SK-N-SH (cell line): Measurements from ENCODE around the gene MVB12B. TPM values are rescaled to one million over a fixed set of nuclear protein-coding genes. Genes with fewer than 3 reads are reported as not detected.

Experiments
- CTCF ChIA-PET: fragments of 300-600, 350-600 bp; formaldehyde crosslinking; extraction: SDS; loops from one replicate; lab custom pipeline; 2021; lab: Yijun Ruan, JAX
- POLR2A ChIA-PET: fragments of 350-600 bp; sonication (Branson Sonifier 250); formaldehyde crosslinking; extraction: SDS; loops from one replicate; lab custom pipeline; 2020; ENCODE audit warnings: antibody characterized with exemption, inconsistent platforms; lab: Yijun Ruan, JAX
- DNase-seq: peaks from one replicate; pipeline ENCODE4 v3.0.0; 2012
- H2AFZ ChIP-seq: fragments of 200-600 bp; sonication (generic); 2 replicates; pipeline ENCODE4 v1.8.1; 2016; ENCODE audit warnings: antibody characterized with exemption, mild to moderate bottlenecking, low read depth
- H3F3A ChIP-seq: fragments of 200-600 bp; sonication (generic); replicated peaks from 2 replicates; pipeline ENCODE3; 2016; ENCODE audit warnings: antibody characterized with exemption, mild to moderate bottlenecking; ENCODE audit not compliant: insufficient read depth
- H3K27ac ChIP-seq, 2 experiments: fragments of 200-500 bp in 1 of 2; fragments of 200-600 bp in 1 of 2; sonication (Bioruptor generic) in 1 of 2; sonication (generic), shearing (Covaris generic) in 1 of 2; 2 replicates each; pipeline versions ENCODE4 v1.5.1 to v1.6.1; 2014 to 2016; ENCODE audit warnings: low read depth in 2 of 2, inconsistent platforms in 1 of 2, low read length in 1 of 2, mild to moderate bottlenecking in 1 of 2, mixed read lengths in 1 of 2
- H3K27me3 ChIP-seq: fragments of 200-600 bp; sonication (generic), shearing (Covaris generic); 2 replicates; pipeline ENCODE4 v1.6.1; 2016; ENCODE audit warnings: mixed run types; ENCODE audit not compliant: insufficient read depth
- H3K36me3 ChIP-seq, 2 experiments: fragments of 200-500 bp in 1 of 2; fragments of 200-600 bp in 1 of 2; sonication (Bioruptor generic) in 1 of 2; sonication (generic) in 1 of 2; replicated peaks in 1 of 2; 2 replicates each; pipeline versions ENCODE3 to v1.5.1; 2014 to 2016; ENCODE audit warnings: low read length in 1 of 2, mild to moderate bottlenecking in 1 of 2; ENCODE audit not compliant: insufficient read depth in 2 of 2, control insufficient read depth in 1 of 2
- H3K4me1 ChIP-seq, 2 experiments: fragments of 200-500 bp in 1 of 2; fragments of 200-600 bp in 1 of 2; sonication (Bioruptor generic) in 1 of 2; sonication (generic), shearing (Covaris generic) in 1 of 2; 2 replicates each; pipeline versions ENCODE4 v1.5.1 to v1.6.1; 2014 to 2016; ENCODE audit warnings: low read depth in 1 of 2, low read length in 1 of 2, mixed run types in 1 of 2; ENCODE audit not compliant: insufficient read depth in 2 of 2, control insufficient read depth in 1 of 2
- H3K4me2 ChIP-seq: fragments of 200-600 bp; sonication (generic), shearing (Covaris generic); 2 replicates; pipeline ENCODE4 v1.6.1; 2017; ENCODE audit warnings: mixed run types
- H3K4me3 ChIP-seq, 2 experiments: fragments of 200-500 bp in 1 of 2; fragments of 200-600 bp in 1 of 2; sonication (Bioruptor generic) in 1 of 2; sonication (generic), shearing (Covaris generic) in 1 of 2; 2 replicates each; pipeline versions ENCODE4 v1.5.1 to v1.8.1; 2014 to 2016; ENCODE audit warnings: low read depth in 2 of 2, inconsistent platforms in 1 of 2, low read length in 1 of 2, mild to moderate bottlenecking in 1 of 2, mixed read lengths in 1 of 2, moderate library complexity in 1 of 2
- H3K79me2 ChIP-seq: fragments of 200-600 bp; sonication (generic); 2 replicates; pipeline ENCODE4 v1.8.1; 2017; ENCODE audit warnings: mild to moderate bottlenecking; ENCODE audit not compliant: insufficient read depth
- H3K9ac ChIP-seq: fragments of 200-600 bp; sonication (generic); 2 replicates; pipeline ENCODE4 v1.6.1; 2017; ENCODE audit warnings: mixed run types
- H3K9me2 ChIP-seq: fragments of 200-600 bp; sonication (generic); 2 replicates; pipeline ENCODE4 v1.6.1; 2017; ENCODE audit warnings: mixed run types
- H3K9me3 ChIP-seq: fragments of 200-600 bp; sonication (generic); 2 replicates; pipeline ENCODE4 v1.6.1; 2017; ENCODE audit warnings: mixed run types, mild to moderate bottlenecking, moderate library complexity
- H4K20me1 ChIP-seq: fragments of 200-600 bp; sonication (generic); 2 replicates; pipeline ENCODE4 v1.6.1; 2017; ENCODE audit warnings: mild to moderate bottlenecking, mixed run types; ENCODE audit not compliant: insufficient read depth
- CHD2 ChIP-seq: fragments of 150-350 bp; IDR thresholded peaks from 2 replicates; pipeline ENCODE4 v1.6.1; 2018; ENCODE audit warnings: low read length; ENCODE audit not compliant: partially characterized antibody
- ELF1 ChIP-seq: IDR thresholded peaks from 2 replicates; pipeline ENCODE4 v1.4.0; 2012
- EZH2phosphoT487 ChIP-seq: fragments of 200-600 bp; sonication (generic); IDR thresholded peaks from 2 replicates; pipeline ENCODE4 v1.6.1; 2017; ENCODE audit warnings: low read depth, mixed run types, mild to moderate bottlenecking, antibody characterized with exemption, moderate library complexity, borderline replicate concordance
- FOSL2 ChIP-seq: IDR thresholded peaks from 2 replicates; pipeline ENCODE4 v1.4.0; 2012; ENCODE audit warnings: low read depth, mild to moderate bottlenecking, moderate library complexity, borderline replicate concordance
- FOXJ3 ChIP-seq: sonication (generic); formaldehyde crosslinking; IDR thresholded peaks from 2 replicates; pipeline ENCODE4 v1.5.1; 2020; ENCODE audit warnings: mild to moderate bottlenecking, missing genetic modification reagents
- GABPA ChIP-seq: IDR thresholded peaks from 2 replicates; pipeline ENCODE4 v1.4.0; 2012; ENCODE audit warnings: low read depth, mild to moderate bottlenecking
- MEF2A ChIP-seq: IDR thresholded peaks from 2 replicates; pipeline ENCODE4 v1.4.0; 2012; ENCODE audit warnings: low read depth, borderline replicate concordance
- MXI1 ChIP-seq: IDR thresholded peaks from 2 replicates; pipeline ENCODE4 v1.6.1; 2012; ENCODE audit warnings: mild to moderate bottlenecking, low read depth, low read length, improper control_type of control experiment
- NFIC ChIP-seq: IDR thresholded peaks from 2 replicates; pipeline ENCODE4 v1.4.0; 2012; ENCODE audit warnings: borderline replicate concordance
- NRF1 ChIP-seq: IDR thresholded peaks from 2 replicates; pipeline ENCODE4 v1.6.1; 2012; ENCODE audit warnings: low read depth, mild to moderate bottlenecking, low read length
- POLR2AphosphoS5 ChIP-seq: IDR thresholded peaks from 2 replicates; pipeline ENCODE4 v1.6.1; 2012; ENCODE audit warnings: low read depth, low read length
- RCOR1 ChIP-seq: fragments of 150-350 bp; IDR thresholded peaks from 2 replicates; pipeline ENCODE4 v1.6.1; 2017; ENCODE audit warnings: antibody characterized with exemption, low read length
- RFX5 ChIP-seq: IDR thresholded peaks from 2 replicates; pipeline ENCODE4 v1.6.1; 2012; ENCODE audit warnings: mild to moderate bottlenecking, improper control_type of control experiment, low read length
- SIN3A ChIP-seq: IDR thresholded peaks from 2 replicates; pipeline ENCODE4 v1.6.1; 2012; ENCODE audit warnings: low read depth, mild to moderate bottlenecking, low read length, moderate library complexity, borderline replicate concordance
- SMC3 ChIP-seq: IDR thresholded peaks from 2 replicates; pipeline ENCODE4 v1.6.1; 2012; ENCODE audit warnings: low read depth, low read length, improper control_type of control experiment
- USF1 ChIP-seq: IDR thresholded peaks from 2 replicates; pipeline ENCODE4 v1.4.0; 2012; ENCODE audit warnings: low read depth, borderline replicate concordance
- USF2 ChIP-seq: fragments of 150-350 bp; IDR thresholded peaks from 2 replicates; pipeline ENCODE4 v1.6.1; 2017; ENCODE audit warnings: antibody characterized with exemption, low read length, low read depth, borderline replicate concordance
- YY1 ChIP-seq: IDR thresholded peaks from 2 replicates; pipeline ENCODE4 v1.4.0; 2012; ENCODE audit warnings: low read depth, mild to moderate bottlenecking
- WGBS: methylation state at CpG from one replicate; pipeline ENCODE4 v1.1.6; 2017; ENCODE audit warnings: low lambda C conversion rate; 5-methylcytosine and 5-hydroxymethylcytosine counted together
- polyA plus RNA-seq, 3 experiments: library from polyadenylated mRNA; depleted of rRNA; stranded (reverse); fragments of >200 nt; gene quantifications; 2 replicates each; pipeline ENCODE4 v1.2.3, GENCODE V29; 2012
- TF ChIP-seq, protein P1 (sequence below): fragments of 150-350 bp; IDR thresholded peaks from 2 replicates; pipeline ENCODE4 v1.6.1; 2016; ENCODE audit warnings: mild to moderate bottlenecking, low read depth, low read length
- TF ChIP-seq, protein P2 (sequence below): IDR thresholded peaks from 2 replicates; pipeline ENCODE4 v1.4.0; 2012; ENCODE audit warnings: low read depth

Gene MVB12B, protein sequence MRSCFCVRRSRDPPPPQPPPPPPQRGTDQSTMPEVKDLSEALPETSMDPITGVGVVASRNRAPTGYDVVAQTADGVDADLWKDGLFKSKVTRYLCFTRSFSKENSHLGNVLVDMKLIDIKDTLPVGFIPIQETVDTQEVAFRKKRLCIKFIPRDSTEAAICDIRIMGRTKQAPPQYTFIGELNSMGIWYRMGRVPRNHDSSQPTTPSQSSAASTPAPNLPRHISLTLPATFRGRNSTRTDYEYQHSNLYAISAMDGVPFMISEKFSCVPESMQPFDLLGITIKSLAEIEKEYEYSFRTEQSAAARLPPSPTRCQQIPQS
- 3.7 and 5.1 TPM in 2 replicates for polyA plus RNA-seq (2012; rRNA removed)
- polyA plus RNA-seq (2012; cell fraction: cytosol; rRNA removed): 4.4 and 6.2 TPM in 2 replicates
- polyA plus RNA-seq (2012; cell fraction: nucleus; rRNA removed): 6.4 and 6.8 TPM in 2 replicates

DNA sequence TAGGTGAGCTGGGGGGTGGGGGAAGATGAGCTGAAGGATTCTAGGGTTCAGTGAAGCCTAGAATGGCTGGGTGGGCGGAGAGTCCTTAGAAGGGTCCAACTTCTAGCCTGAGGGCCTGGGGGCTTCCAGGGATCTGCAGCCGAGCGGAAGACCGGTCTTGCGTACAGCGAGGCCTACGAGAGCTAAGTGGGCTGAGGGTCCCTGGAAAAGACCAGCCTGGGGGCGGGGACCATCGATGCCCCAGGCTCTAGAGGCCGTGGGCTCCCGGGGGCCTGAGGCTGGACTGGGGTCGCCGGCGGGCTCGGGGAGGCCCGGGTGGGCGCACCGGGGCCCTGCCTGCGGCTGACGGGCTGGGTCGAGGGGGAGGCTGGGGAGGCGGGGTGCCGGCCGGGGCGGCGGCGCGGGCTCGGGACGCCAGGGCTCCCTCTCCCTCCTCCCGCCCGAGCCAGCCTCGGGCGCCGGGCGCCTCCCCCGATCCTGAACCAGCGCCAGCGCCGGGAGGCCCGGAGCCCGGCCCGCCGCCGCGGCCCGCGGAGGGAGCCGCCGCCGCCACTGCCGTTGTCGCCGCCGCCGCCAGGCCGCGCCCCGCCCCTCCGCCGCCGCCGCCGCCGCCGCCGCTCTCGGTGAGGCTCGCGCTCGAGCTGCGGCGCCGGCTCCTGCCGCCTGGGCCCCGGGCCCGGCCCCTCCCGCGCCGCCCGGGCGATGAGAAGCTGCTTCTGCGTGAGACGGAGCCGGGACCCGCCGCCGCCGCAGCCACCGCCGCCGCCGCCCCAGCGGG is at the start of gene MVB12B:
Gene MVB12B, plus strand, starts transcription at position 602 of the 778 bp plus-strand sequence. Its CDS starts 101 bp downstream, at position 703.
- Histone ChIP-seq H3K9me2 (no peaks in the 10 kb centered on the region; the same call in 1 of the 2 replicates), H3K9me3 (no peaks in the 10 kb centered on the region), H3K4me3 (peak within 1 kb of the TSS; percentile 67 to 70), H3K27ac (peak within 1 kb of the TSS; percentile 36 to 78; a peak in 3 of 4 replicates), H3K9ac (peak within 1 kb of the TSS; percentile 81), H4K20me1 (no peaks in the 10 kb centered on the region), H3K4me2 (peak within 1 kb of the TSS; percentile 87), H3K27me3 (no peaks in the 10 kb centered on the region), H3K36me3 (no peaks in the 10 kb centered on the region), H3K4me1 (peaks cover 11 to 25% of the 10 kb centered on the region in 2 experiments; a peak in 3 of 4 replicates), H3F3A (peaks cover 3% of the 10 kb centered on the region), H3K79me2 (peaks cover 29% of the 10 kb centered on the region), H2AFZ (peak within 1 kb of the TSS; percentile 85; the same call in 1 of the 2 replicates)
- 78% methylated on average over 7 of the region's 94 CpGs for WGBS
- ChIA-PET CTCF (interaction anchor here (0.7 to 4.7 kb wide), 5 partner anchors 8 to 173 kb away, joined by 3 to 26 read pairs (median 3); no protein-coding TSS in a partner anchor), POLR2A (interaction anchor here (0.8 to 1.2 kb wide), 3 partner anchors 10 to 1085 kb away, joined by 3 read pairs; no protein-coding TSS in a partner anchor)
- DNase-seq: peak; percentile 89
- TF ChIP-seq SMC3: no peak
- TF ChIP-seq ELF1: no peak
- TF ChIP-seq, protein P1, sequence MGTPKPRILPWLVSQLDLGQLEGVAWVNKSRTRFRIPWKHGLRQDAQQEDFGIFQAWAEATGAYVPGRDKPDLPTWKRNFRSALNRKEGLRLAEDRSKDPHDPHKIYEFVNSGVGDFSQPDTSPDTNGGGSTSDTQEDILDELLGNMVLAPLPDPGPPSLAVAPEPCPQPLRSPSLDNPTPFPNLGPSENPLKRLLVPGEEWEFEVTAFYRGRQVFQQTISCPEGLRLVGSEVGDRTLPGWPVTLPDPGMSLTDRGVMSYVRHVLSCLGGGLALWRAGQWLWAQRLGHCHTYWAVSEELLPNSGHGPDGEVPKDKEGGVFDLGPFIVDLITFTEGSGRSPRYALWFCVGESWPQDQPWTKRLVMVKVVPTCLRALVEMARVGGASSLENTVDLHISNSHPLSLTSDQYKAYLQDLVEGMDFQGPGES: no peak
- TF ChIP-seq RCOR1: no peak
- TF ChIP-seq SIN3A: no peak
- TF ChIP-seq YY1: no peak
- no peak for TF ChIP-seq GABPA
- no peak for TF ChIP-seq EZH2phosphoT487
- no peak for TF ChIP-seq CHD2
- TF ChIP-seq USF1: no peak

DNA sequence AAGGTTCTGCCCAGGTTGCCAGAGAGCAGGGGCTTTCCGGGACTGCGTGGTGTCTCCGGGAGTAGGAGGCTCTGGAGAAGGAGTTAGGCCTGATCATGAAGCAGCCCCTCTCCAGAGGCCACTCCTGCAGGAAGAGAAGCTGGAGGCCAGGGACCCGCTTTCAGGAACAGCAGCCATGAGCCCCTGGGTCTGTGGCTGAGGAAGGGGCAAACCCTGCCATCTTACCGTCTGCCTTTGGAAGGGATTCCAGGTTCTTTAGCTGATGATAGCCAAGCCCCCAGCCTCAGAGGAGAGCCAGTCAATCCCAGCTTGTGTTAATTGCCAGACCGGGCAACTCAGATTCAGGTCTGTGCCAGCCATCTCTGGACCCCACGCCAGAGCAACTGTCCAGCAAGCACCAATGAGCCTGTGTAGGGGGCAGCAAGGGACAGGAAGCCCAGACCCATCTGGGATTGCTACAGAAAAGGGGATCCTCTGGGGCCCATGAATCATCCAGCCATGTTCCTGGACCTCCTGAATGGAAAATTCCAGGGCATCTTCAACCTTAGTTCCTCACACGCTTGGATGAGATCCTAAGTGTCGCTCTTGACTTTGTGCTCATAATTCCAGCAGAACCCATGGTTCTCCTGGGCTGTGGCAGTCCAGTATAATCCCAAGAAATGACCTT is 42.7 kb upstream of the MVB12B start:
- no peaks in the 10 kb centered on the region for H3K36me3 ChIP-seq
- ChIA-PET POLR2A (no interaction called here), CTCF (no interaction called here)
- H3K9ac ChIP-seq: no peak overlapping the region
- no peak overlapping the region for H3K27ac ChIP-seq
- H3K4me1 ChIP-seq: no peaks in the 10 kb centered on the region
- H4K20me1 ChIP-seq: no peaks in the 10 kb centered on the region
- H3K4me3 ChIP-seq: no peak overlapping the region
- H3K4me2 ChIP-seq: no peak overlapping the region
- WGBS: 92% methylated on average over 4 of the region's 9 CpGs
- H3K9me2 ChIP-seq: no peaks in the 10 kb centered on the region
- H3K79me2 ChIP-seq: no peaks in the 10 kb centered on the region
- no peaks in the 10 kb centered on the region for H3K9me3 ChIP-seq
- no peak for DNase-seq
- H2AFZ ChIP-seq: no peak overlapping the region
- H3F3A ChIP-seq: no peaks in the 10 kb centered on the region
- no peaks in the 10 kb centered on the region for H3K27me3 ChIP-seq
- TF ChIP-seq USF1 (no peak), NRF1 (no peak), FOXJ3 (CRISPR knock-in tag) (no peak), MXI1 (no peak), USF2 (no peak), ELF1 (no peak), YY1 (no peak), RFX5 (no peak), MEF2A (no peak), POLR2AphosphoS5 (no peak), NFIC (no peak), FOSL2 (no peak)
- TF ChIP-seq, protein P2, sequence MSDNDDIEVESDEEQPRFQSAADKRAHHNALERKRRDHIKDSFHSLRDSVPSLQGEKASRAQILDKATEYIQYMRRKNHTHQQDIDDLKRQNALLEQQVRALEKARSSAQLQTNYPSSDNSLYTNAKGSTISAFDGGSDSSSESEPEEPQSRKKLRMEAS: no peak
